PC-3 (cell line): Measurements from ENCODE around the gene SNTG2.

Source experiments
- CTCF ChIP-seq: fragments of 300-600 bp; sonication (generic); conservative IDR thresholded peaks from 2 replicates; pipeline ENCODE4 v1.5.1; 2017; ENCODE audit warnings: antibody characterized with exemption, low read depth, mild to moderate bottlenecking, low read length
- EZH2 ChIP-seq: fragments of 300-600 bp; sonication (generic); IDR thresholded peaks from one replicate; pipeline ENCODE4 v1.6.1; 2017; ENCODE audit warnings: antibody characterized with exemption, mild to moderate bottlenecking, low read length; ENCODE audit not compliant: unreplicated experiment

DNA sequence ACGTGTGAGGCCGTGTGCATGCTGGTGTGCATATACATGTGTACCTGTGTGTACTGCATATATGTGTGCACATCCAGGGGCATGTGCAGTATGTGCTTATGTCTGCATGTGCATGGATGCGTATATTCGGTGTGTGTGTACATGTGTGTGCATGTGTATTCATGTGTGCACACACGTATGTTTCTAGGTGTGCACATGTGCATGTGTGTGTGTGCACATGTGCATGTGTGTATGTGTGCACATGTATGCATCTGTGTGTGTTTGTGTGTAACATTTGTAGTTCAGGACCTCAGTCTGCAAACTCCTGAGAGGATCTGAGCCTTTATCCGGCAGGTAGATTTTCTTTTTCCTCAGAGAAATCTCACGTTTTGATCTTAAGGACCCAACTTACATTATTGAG, 201.7 kb downstream of the SNTG2 start:
- no peak for TF ChIP-seq CTCF
- no peak for TF ChIP-seq EZH2
